Chondrocyte (in vitro differentiated cells): ENCODE data around the gene RPL9. TPM values are rescaled to one million over a fixed set of nuclear protein-coding genes. Genes with fewer than 3 reads are reported as not detected.

Source experiments
- DNase-seq: peaks from one replicate; pipeline ENCODE4 v3.0.0; 2021; ENCODE audit warnings: mixed read lengths, low spot score
- H3K27ac Mint-ChIP-seq: one replicate; pipeline ENCODE4 v1.8.0; 2021; ENCODE audit warnings: mild to moderate bottlenecking, moderate library complexity, mixed read lengths; ENCODE audit not compliant: unreplicated experiment
- H3K27me3 Mint-ChIP-seq: 2 replicates; pipeline ENCODE4 v1.8.0; 2021; ENCODE audit warnings: low read depth, mixed read lengths
- H3K36me3 Mint-ChIP-seq: 2 replicates; pipeline ENCODE4 v1.8.0; 2021; ENCODE audit warnings: low read depth, mixed read lengths
- H3K4me1 Mint-ChIP-seq: 2 replicates; pipeline ENCODE4 v1.8.0; 2021; ENCODE audit warnings: low read depth, mild to moderate bottlenecking, mixed read lengths
- H3K4me3 Mint-ChIP-seq: one replicate; pipeline ENCODE4 v1.8.0; 2021; ENCODE audit warnings: mild to moderate bottlenecking, moderate library complexity, mixed read lengths; ENCODE audit not compliant: unreplicated experiment
- H3K9me3 Mint-ChIP-seq: 2 replicates; pipeline ENCODE4 v1.8.0; 2021; ENCODE audit warnings: low read depth, mixed read lengths
- total RNA-seq: library from RNA; stranded (reverse); gene quantifications from 3 replicates; pipeline ENCODE4 v1.2.1, GENCODE V29; 2021
- TF ChIP-seq, protein P1 (sequence below): fragments of 200-600 bp; sonication (generic); IDR thresholded peaks from 2 replicates; pipeline ENCODE4 v1.5.0; 2021; ENCODE audit warnings: antibody characterized with exemption, mild to moderate bottlenecking, moderate library complexity

The RPL9 gene
- total RNA-seq, 1 donor from 2014 or later: 831 TPM

DNA sequence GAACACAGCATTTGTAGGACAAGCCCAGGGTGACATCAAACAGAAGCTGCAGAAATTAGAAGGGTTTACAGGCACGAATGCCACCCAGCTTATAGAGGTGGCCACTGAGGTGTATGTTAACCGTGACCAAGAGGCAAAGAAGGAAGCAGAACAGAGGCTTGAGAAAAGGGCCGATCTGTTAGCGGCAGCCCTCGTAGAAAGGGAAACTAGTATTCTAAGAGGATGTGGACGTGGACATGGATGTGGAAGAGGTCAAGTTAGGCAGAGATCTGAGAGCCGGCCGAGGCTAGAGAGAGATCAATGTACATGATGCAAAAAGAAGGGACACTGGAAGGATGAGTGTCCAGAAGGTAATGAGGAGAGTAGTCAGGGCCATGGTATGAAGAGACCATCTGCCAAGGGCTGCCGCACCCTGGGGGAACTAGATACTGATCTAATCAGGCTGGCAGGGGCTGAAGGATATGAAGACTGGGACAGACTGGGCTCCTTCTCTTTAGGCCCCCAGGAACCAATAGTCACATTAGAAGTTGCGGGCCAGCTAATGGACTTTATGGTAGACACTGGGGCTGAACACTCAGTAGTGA is 27.6 kb upstream of the RPL9 start:
- no peaks in the 10 kb centered on the region for H3K27me3 Mint-ChIP-seq
- H3K4me1 Mint-ChIP-seq: no peaks in the 10 kb centered on the region
- H3K36me3 Mint-ChIP-seq: peaks cover 4% of the 10 kb centered on the region
- no peak for DNase-seq
- H3K27ac Mint-ChIP-seq: no peak overlapping the region
- TF ChIP-seq, protein P1, sequence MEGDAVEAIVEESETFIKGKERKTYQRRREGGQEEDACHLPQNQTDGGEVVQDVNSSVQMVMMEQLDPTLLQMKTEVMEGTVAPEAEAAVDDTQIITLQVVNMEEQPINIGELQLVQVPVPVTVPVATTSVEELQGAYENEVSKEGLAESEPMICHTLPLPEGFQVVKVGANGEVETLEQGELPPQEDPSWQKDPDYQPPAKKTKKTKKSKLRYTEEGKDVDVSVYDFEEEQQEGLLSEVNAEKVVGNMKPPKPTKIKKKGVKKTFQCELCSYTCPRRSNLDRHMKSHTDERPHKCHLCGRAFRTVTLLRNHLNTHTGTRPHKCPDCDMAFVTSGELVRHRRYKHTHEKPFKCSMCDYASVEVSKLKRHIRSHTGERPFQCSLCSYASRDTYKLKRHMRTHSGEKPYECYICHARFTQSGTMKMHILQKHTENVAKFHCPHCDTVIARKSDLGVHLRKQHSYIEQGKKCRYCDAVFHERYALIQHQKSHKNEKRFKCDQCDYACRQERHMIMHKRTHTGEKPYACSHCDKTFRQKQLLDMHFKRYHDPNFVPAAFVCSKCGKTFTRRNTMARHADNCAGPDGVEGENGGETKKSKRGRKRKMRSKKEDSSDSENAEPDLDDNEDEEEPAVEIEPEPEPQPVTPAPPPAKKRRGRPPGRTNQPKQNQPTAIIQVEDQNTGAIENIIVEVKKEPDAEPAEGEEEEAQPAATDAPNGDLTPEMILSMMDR: no peak
- H3K9me3 Mint-ChIP-seq: peaks cover 9% of the 10 kb centered on the region
- no peak overlapping the region for H3K4me3 Mint-ChIP-seq

DNA sequence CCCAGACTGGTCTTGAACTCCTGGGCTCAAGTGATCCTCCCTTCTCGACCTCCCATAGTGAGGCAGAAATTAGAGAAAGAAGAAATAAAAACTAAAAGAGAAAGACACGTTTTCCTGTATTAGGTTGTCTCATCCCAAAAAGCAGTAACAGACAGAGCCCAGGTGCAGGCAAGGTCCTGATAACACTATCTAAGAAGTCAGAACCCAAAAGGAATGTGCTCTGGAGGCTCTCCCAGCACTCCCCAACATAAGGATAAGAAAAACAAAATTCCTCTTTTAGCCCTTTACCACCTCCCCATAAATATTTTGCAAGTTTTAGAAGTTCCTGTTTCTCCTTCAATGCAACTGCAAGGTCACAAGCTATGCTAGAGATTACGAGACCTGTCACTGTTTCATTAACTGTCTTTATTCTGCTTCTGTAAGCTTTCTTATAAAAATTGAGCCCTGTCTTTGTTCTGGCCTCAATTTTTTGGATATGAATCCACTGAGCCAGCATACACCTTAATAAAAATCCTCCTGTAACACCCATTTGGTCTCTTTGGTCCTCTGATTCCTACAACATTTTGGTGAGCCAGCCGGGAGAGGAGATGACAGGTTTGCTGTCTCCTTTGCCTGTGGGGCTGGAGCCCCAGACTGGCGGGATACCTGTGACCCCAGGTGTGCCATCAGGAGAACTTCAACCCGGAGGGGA is 26.0 kb upstream of the RPL9 start:
- H3K4me1 Mint-ChIP-seq: no peaks in the 10 kb centered on the region
- no peak for DNase-seq
- no peaks in the 10 kb centered on the region for H3K27me3 Mint-ChIP-seq
- TF ChIP-seq, protein P1: no peak
- peaks cover 4% of the 10 kb centered on the region for H3K36me3 Mint-ChIP-seq
- no peak overlapping the region for H3K4me3 Mint-ChIP-seq
- no peak overlapping the region for H3K27ac Mint-ChIP-seq
- peaks cover 9% of the 10 kb centered on the region for H3K9me3 Mint-ChIP-seq

DNA sequence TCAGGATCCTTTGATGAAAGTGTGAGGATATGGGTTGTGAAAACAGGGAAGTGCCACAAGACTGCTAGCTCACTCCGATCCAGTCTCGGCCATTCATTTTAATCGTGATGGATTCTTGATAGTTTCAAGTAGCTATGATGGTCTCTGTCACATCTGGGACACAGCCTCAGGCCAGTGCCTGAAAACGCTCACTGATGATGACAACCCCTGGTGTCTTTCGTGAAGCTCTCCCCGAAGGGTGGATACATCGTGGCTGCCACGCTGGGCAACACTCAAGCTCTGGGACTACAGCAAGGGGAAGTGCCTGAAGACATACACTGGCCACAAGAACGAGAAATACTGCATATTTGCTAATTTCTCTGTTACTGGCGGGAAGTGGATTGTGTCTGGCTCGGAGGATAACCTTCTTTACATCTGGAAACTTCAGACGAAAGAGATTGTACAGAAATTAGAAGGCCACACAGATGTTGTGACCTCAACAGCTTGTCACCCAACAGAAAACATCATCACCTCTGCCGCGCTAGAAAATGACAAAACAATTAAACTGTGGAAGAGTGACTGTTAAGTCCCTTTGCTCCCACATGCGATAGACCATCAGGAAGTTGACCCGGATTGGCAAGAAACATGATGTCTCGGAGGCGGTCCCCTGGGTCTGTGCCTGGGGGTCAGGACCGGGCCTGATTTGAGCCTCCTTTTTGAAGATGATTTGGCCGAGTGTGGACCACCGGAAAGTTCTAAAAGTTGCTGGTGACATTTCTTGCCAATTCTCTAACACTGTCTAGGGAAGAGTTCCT is 22.4 kb upstream of the RPL9 start:
- TF ChIP-seq, protein P1: no peak

DNA sequence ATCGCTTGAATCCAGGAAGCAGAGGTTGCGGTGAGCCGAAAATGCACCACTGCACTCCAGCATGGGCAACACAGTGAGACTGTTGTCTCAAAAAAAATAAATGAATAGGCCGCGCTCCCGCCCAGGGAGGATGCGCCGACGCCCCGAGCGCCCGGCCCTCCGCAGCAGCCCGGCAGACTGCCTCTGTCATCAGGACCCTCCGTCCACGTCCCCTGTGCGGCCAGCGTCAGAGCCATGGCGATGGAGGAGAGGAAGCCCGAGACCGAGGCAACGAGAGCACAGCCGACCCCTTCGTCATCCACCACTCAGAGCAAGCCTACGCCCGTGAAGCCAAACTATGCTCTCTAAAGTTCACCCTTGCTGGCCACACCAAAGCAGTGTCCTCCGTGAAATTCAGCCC is 21.5 kb upstream of the RPL9 start:
- Mint-ChIP-seq H3K4me1 (peaks cover 12% of the 10 kb centered on the region), H3K9me3 (peaks cover 9% of the 10 kb centered on the region), H3K4me3 (no peak overlapping the region), H3K27ac (no peak overlapping the region), H3K27me3 (no peaks in the 10 kb centered on the region), H3K36me3 (peaks cover 4% of the 10 kb centered on the region)
- no peak for DNase-seq
- TF ChIP-seq, protein P1: no peak

More for the DNA sequence above, 22.4 kb upstream of the RPL9 start:
- peaks cover 4% of the 10 kb centered on the region for H3K36me3 Mint-ChIP-seq
- no peak overlapping the region for H3K4me3 Mint-ChIP-seq
- peaks cover 9% of the 10 kb centered on the region for H3K9me3 Mint-ChIP-seq
- no peaks in the 10 kb centered on the region for H3K27me3 Mint-ChIP-seq
- no peak for DNase-seq
- peaks cover 10% of the 10 kb centered on the region for H3K4me1 Mint-ChIP-seq
- H3K27ac Mint-ChIP-seq: no peak overlapping the region

GRCh38 chr4:39476187-39476895 is 17.6 kb upstream of the RPL9 start:
- TF ChIP-seq, protein P1: no peak
- H3K4me3 Mint-ChIP-seq: no peak overlapping the region
- no peaks in the 10 kb centered on the region for H3K9me3 Mint-ChIP-seq
- H3K27me3 Mint-ChIP-seq: no peaks in the 10 kb centered on the region
- H3K27ac Mint-ChIP-seq: peak overlapping the region; percentile 24
- no peak for DNase-seq
- peaks cover 12% of the 10 kb centered on the region for H3K4me1 Mint-ChIP-seq
- H3K36me3 Mint-ChIP-seq: peaks cover 1% of the 10 kb centered on the region
